ENCODE measurements around the gene MCF2L.

The MCF2L gene

DNA sequence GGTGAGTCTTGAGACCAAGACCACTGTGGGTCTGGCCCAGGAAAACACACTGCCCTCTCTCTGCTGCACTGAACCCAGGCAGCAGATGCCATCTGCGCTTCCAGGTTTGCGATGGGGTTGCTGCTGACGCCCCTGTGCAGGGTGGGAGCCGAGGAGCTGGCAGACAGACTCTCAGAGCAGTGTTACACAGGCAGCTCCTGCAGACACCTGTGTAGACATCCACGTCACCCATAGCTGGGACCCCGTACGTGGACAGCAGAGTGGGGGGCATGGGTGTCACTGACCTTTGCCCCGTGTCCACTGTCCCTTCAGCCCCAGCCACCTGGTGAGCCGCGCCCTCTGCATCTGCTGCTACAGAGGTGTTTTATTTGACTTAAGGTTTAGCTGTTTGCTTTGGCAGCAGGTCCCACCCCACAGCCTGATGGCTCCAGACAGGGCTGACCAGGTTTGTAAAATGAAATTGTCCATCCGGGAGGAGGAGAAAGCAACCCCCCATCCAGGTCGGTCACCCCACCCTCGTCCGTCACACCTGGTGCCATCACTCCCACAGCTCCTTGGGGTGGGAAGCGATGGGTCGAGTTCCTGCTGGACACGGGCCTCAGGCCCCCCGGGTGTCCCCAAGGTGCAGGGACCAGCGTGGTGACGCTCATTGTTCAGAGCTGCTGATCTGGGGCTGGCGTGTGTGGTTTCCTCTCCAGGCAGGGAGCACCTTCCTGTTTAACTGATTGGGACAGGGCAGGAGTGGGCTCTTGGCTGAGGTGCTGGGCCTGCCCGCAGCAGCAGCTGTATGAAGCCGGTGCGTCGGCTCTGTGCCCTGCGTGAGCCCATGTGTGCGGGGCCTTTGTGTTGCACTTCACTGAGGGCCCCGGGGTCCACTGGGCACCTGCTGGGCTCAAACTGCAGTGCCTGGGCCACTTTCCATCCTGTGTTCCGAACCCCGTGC is 28.4 kb downstream of the MCF2L start:
- DNase-seq (ENCODE audit: low read depth, low spot score): no peak

DNA sequence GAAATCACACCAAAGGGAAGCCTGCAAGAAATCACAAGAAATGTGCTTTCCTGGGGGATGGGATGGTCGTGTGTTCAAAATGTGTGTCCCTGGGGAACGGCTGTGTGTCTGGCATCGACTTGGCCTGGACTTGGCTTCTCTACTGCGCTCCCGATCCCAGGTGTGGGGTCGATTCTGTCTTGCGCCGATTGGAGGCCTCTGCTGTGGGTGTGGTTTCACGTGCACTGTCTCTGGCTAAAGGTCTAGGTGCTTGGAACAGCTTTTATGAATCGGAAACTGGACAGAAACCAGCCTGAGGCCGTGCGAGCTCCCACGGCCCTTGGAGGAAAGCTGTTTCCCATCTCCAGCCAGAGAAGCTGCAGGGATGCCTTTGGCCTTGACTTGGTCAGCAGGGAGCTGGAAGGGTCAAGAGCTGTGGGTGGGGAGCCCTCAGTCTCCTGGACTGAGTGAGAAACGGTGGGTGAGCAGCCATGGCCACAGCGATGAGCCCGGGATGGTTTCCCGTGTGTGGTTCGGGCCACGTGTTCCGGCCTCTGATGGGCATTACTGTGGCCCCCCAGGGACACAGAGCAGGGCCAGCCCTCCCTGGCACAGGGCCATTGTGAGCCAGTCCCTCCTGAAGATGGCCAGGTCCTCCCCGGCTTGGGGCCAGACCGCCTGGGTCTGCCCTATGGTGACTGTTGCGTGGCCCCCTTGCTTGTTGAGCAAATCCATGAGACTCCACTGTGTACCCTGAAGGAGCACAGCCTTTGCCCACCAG is 29.7 kb downstream of the MCF2L start:
- no peak for DNase-seq (ENCODE audit: low read depth, low spot score)

DNA sequence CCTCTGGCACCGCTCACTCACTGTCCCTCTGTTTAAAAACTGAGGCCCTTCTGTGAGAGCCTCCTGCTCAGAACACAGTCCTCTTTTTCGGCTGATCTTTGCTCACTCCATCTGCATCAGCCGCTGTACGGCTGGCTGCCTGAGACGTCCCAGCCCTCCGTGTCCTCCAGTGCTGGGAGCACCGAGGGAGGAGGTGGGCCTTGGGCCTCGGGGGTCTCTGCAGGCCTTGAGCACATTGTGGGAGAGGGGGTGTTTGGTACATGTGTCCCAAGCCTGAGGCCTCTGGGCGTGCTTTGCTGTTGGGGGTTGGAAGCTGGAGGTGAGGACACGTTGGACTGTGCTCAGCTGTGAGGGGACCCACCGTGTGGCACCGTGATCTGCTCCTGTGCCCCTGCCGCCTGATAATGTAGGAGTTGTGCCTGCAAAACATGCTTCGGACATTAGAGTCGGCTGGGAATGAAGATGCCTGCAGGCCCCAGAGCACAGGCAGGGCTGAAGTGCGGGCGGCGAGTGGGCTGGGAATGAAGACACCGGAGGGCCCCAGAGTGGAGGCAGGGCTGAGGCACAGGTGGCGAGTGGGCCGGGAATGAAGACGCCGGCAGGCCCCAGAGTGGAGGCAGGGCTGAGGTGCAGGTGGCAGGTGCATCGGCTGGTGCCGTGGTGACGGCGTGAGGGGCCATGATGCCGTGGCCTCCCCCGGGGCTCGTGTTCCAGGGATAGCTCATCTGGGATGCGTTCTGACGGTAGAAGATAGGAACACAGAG is 30.6 kb downstream of the MCF2L start:
- no peak for DNase-seq (ENCODE audit: low read depth, low spot score)

DNA sequence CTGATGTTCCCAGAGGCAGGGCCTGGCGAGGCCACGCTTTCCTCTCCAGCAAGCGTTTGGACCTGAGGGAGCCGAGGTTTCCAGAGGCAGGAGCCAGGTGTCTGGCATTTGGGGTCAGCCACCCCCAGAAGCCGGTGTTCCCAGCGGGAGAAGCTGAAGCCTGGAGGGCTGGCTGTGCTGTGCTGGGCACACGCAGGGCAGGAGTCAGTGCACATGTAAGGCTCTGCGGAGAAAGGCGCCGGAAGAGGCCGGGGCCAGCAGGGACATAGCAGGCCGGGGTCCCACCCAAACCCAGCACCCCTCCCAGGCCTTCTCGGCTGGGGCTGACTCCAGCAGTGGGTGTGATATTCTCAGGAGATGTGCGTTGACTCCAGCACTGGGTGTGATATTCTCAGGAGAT is 31.6 kb downstream of the MCF2L start:
- no peak for DNase-seq (ENCODE audit: low read depth, low spot score)

DNA sequence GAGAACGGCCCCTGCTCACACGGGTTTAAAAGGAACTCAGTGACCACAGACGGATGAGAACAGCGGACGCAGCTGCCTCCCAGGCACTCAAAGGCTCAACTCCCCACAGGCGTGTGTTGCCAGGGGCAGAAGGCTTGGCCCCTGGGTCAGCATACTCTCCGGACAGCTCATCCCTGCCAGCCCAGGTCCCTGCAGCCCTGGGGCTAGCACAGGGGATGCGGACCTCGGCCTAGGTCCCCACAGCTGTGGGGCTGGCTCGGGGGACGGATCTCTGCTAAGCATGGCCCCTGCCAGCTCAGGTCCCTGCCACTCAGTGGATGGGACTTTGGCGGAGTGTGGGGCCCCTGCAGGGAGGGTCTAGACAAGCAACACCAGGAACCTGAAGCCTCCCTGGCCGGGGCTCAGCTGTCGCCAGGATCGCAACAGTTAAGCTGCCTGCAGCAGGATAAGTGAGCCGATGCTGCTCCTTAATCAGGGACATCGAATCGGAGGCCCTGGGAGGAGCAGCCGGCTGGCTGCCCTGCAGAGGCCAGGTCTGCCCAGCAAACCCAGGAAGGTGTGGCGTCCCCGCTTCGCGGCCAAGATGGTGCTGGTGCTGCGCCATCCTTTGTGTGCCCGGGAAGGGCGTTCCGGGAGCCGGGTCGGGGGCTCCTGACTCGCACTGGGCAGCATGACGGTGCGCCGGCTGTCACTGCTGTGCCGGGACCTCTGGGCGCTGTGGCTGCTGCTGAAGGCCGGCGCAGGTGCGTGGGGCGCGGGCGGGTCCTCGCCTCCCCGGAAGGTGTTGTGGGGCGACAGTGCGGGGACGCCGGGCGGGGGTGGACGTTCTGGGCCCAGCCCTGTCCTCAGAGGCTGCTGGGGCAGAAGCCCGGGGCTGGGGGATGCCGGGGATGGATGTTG is 32.5 kb downstream of the MCF2L start:
- DNase-seq (ENCODE audit: low read depth, low spot score): peak; percentile 9

DNA sequence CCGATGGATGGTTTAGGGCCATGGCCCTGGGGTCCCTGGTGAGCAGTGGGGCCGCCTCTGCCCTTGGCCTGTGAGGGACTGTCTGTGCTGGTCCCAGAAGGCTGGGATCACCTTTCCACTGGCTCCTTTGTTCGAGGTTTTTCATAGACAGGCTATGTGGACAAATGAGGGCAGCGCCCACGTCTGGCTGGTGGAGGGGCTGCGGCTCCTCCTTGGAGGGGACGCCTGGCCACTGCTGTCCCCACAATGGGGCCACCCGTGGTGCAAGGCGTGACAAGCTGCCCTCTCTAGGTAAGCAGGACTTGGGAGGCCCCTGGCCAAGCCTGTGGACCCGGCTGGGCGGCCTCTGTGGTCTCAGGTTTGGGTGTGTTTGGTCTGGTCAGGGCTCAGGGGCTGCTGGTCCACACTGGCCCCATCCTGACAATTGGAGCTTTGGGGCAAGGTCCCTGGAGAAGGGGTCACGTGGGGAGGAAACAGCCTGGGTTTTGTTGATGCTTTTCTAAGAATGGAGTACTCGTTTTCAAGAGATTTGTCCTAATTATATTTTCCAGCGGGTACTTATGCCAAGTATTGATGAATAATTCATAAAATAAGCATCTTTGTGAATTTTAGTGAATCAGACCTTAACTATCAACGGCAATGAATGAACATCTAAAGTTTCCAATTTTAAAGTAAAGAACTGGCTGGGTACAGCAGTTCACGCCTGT is 33.3 kb downstream of the MCF2L start:
- no peak for DNase-seq (ENCODE audit: low read depth, low spot score)

DNA sequence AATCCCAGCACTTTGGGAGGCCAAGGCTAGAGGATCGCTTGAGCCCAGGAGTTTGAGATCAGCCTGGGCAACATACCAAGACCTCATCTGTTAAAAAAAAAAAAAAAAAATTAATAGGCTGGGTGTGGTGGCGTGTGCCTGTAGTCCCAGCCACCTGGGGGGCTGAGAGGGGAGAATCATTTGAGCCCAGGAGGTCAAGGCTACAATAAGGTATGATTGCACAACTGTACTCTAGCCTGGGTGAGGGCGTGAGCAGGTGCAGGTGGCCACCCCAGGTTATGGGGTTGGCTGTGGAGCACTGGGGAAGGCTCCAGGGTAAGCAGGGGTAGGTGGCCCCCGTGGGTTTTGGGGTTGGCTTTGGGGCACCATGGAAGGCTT is 33.9 kb downstream of the MCF2L start:
- DNase-seq (ENCODE audit: low read depth, low spot score): no peak

DNA sequence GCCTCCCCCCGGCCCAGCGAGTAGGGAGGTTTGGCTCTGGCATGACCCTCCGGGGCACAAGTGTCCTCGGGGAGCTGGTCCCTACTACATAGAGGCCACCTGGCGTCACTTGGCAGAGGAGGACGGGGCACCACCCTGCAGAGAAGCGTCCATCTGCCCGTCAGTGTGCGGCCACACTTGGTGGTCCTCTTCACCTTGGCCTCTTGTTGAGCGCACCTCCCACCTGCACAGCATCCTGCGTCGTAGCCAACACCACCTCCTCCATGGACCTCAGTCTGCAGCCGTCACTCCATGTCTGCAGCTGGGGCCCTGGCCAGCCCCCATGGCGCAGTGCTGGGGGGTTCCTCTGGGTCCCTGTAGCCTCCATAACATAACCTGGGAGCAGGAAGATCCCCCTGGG is 35.1 kb downstream of the MCF2L start:
- DNase-seq (ENCODE audit: low read depth, low spot score): no peak

DNA sequence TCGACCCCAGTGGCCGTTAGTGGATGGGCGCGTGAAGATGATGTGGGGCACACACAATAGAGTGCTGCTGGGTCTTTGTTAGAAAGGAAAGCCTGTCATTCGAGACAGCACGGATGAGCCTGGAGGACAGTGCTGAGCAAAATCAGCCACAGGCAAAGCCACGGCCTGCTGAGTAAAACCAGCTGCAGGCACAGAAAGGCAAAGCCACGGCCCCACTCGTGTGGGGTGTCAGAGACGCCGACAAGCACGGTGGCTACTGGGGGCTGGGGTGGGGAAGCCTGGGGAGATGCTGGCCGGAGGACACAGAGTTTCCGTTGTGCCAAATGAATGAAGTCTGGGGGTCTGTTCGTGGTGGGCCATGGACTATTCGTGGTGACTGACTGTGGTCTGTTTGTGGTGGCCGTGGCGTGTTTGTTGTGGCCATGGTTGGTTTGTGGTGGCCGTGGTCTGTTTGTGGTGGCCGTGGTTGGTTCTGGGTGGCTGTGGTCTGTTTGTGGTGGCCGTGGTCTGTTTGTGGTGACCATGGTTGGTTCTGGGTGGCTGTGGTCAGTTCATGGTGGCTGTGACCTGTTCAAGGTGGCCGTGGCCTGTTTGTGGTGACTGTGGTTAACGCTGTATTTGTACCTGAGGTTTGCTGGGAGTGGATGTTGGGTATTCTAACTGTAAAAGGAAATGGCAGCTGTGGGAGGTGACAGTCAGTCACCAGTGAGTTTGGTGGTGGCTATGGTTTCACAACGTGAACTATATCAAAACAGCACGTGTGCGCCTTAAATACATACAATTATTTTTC is 36.3 kb downstream of the MCF2L start:
- no peak for DNase-seq (ENCODE audit: low read depth, low spot score)

DNA sequence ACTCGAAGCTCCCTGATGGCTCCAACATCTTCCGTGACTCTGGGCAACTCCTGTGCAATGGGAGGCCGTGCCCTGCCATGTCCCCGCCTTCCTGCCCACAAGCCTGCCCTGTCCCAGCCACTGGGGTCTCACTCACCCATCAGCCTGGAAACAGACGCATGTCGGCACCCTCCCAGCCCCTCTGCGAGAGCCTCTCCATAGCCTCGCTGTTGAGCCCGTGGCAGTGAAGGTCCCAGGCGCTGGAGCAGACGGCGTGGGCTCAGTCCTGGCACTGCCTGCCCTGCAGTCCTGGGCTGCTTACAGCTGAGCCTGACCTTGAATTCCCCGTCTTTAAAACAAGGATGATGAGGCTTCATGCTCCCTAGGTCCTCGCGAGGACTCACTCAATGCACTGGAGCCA is 37.0 kb downstream of the MCF2L start:
- DNase-seq (ENCODE audit: low read depth, low spot score): no peak

DNA sequence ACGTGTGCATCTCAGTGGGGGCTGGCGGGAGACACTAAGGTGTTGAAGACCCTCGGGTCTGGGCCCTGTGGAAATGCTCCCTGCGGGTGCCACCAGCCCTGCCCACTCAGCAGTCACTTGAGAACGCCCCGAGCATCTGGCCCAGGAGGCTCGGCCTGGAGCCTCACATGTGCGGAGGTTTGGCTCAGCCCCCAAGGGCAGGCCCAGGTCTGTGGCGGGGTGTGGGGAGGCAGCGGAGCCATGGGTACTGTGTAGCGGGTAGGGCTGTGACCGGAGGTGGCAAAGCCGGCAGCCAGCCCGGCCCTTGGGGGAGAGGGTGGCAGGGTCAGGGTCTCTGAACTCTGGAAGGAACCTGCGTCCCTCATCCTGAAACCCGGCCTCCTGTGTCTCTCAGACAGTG is 37.6 kb downstream of the MCF2L start:
- DNase-seq (ENCODE audit: low read depth, low spot score): no peak

DNA sequence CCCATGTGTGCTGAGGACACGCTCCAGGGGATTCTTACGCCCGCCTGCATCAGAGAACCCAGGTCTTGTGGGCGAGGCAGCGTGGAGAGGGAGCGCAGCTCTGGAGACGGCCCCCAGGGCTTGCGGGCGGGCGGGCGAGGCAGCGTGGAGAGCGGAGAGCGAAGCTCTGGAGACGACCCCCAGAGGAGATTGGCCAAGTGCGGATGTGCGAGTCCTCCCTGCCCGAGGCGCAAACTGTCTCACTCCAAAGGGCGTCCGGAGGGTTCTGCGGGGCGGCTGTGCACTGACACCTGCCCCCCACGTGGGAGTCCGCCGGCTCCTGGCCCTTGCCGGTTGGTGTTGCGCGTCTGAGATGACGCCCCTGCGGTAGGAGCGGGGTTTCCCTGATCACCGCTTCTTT is 39.8 kb downstream of the MCF2L start:
- DNase-seq (ENCODE audit: low read depth, low spot score): no peak

DNA sequence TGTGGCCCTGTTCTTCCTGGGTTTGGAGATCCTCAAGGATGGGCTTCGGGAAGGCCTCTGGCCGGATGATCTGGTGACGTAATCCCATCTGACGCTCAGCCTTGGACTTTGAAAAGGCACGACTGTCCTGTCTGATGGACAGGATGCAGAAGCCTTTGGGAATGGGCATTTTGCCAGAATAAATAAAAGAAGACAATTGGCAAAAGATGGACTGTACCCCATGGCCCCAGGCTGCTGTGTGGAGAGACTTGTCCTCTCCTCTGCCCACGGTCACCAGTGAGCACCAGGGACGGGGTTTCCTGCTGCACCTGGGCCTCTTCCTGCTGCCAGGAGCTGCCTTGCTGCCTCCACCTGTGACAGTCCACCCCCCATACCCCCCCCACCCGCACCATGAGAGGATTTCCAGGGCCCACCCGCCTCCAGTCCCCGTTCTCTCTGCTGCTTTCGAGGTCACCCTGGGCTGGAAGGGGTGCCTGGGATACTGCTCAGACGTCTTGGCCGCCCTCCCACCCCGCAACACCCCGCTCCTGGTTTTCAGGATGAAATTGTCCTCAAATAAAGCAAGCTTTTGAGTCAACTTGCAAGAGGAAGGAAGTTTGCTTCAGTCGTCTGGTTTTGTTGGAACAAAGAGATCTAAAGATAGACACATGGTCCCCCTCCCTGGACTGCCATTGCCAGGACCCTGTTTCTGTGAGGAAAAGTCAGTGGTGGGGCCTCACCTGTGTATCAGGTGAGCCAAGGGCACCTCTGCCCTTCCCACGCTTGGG is 40.9 kb downstream of the MCF2L start:
- DNase-seq (ENCODE audit: low read depth, low spot score): no peak

DNA sequence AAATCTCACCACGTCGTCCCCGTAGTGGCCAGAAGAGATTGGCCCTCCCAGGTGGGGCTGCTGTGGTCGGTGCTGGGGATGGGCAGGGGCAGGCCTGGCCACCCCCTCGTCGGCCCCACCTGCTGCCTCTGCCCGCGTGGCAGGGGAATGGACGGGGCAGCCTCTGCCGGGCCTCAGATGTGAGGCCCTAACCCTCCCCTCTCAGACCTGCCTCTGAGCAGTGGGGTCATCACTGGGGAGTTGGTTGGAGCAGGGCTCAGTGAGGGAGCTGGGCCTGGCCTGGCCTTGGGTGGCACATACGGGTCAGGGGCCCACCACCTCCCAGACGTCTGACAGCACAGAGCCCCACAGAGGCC is 41.5 kb downstream of the MCF2L start:
- DNase-seq (ENCODE audit: low read depth, low spot score): no peak

DNA sequence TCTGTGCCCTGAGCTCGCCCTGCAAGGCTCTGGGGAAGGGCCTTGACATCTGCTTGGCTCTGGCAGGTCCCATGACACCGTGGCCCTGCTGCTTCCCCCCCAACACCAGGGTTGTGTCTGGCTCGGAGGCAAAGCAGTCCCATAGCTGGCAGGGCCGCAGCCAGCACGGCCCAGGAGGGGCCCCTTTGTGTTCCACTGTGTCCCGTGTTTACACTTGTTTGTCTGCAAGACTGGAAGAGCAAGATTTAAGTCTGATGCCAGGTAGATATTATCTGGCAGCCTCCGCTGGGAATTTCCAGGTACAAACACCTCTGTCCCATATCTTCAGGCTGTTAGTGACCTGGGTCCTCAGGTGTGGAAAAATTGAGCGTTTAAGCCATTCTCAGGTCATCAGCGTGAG is 44.3 kb downstream of the MCF2L start:
- DNase-seq (ENCODE audit: low read depth, low spot score): no peak

DNA sequence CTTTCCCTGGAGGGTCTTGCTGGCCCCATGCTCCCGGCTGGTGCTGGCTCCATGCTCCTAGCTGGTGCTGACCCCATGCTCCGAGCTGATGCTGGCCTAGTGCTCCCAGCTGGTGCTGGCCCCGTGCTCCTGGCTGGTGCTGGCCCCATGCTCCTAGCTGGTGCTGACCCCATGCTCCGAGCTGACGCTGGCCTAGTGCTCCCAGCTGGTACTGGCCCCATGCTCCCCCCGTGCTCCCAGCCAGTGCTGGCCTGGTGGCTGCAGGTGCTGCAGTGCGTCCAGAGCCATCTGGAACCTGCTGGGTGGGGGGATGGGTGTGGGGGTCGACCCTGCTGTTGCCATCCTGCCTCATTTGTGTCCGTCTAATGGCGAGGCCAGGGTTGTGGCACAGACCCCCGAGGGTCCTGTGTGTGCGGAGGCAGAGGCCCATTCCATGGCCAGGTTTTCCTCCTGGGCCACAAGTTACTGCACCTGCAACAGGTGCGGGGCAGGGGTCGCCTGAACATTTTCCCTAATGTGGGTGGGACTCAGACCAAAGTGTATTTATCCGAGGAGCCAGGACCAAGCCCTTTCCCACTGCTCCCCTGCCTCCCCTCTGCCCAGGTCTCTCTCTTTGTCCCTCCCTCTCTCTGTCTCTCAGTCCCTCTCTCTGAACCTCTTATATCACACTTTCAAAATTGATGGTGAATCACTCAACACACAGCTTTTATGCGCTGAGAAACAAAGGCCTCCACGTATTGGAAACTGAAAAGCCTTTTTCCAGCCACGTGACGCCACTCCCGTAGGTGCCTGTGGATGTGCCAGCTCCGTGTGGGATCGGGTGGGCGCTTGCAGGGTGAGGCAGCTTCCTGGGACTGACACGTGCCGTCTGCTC is 45.1 kb downstream of the MCF2L start:
- DNase-seq (ENCODE audit: low read depth, low spot score): no peak

DNA sequence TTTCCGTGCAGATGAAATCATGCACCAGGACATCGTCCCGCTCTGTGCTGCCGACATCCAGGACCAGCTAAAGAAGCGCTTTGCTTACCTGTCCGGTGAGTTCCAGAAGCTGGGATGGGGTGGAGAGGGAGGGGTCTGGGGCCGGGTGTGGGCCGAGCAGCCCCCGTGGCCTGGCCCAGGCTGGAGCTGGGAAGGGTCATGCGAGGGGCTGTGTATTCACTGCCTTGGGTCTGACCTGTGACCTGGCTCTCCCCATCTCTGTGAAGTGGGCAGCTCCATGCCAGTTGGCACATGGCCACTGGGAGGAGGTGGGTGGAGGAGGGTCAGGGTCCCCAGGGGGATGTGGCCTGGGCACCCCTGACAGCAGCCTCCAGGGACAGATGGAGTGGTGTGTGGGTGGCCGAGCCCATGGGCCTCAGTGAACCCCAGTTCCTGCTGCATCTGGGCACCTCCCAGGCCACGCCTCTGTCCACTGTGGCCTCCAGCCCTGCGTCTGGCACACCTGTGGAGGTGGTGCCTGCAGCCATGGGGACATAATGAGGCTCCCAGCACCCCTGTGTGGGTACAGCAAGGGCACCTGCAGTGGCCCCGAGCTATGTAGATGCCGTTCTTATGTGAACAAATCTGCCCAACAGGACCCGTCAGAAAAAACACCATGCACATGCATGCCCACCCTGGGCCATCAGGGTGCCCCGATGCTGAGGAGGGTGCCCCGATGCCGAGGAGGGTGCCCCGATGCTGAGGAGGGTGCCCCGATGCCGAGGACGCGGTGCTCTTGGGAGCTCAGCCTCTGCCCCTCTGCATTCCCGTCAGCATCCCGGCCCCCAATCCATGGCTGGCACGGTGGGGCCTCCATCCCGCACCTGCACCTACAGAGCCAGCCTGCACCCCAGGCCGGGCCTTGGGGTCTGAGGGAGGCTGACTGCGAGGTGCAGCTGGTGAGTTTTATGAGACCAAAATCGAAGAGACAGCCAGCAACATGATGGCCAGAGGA is 46.0 kb downstream of the MCF2L start:
- no peak for DNase-seq (ENCODE audit: low read depth, low spot score)
